Stimulated activated memory B cell treated with anti-CD40 and anti-IgM and Interleukin-4, amounts not matched to agents 10 μg/mL and 1 μg/mL and 100 μg/mL, for 72 hours (primary cell): ENCODE results near the gene DCTPP1.
"Not testable (repeated sequence)": the region's sequence is repeated elsewhere in the genome, so short reads cannot be mapped to it uniquely, and the experiment has no call there.

Experiments
- ATAC-seq: fragments of 150-1000 bp; cut with Tn5 transposase; 2 replicates; pipeline ENCODE4 v1.10.0; 2021
- H3K27ac Mint-ChIP-seq: one replicate; pipeline ENCODE4 v1.8.0; 2022; ENCODE audit warnings: mild to moderate bottlenecking, mixed read lengths
- H3K27me3 Mint-ChIP-seq: one replicate; pipeline ENCODE4 v1.8.0; 2022; ENCODE audit warnings: mixed read lengths
- H3K36me3 Mint-ChIP-seq: one replicate; pipeline ENCODE4 v1.8.0; 2022; ENCODE audit warnings: mixed read lengths
- H3K4me1 Mint-ChIP-seq: one replicate; pipeline ENCODE4 v1.8.0; 2022; ENCODE audit warnings: mixed read lengths
- H3K4me3 Mint-ChIP-seq: one replicate; pipeline ENCODE4 v1.8.0; 2022; ENCODE audit warnings: mild to moderate bottlenecking, moderate library complexity, mixed read lengths
- H3K9me3 Mint-ChIP-seq: one replicate; pipeline ENCODE4 v1.8.0; 2022; ENCODE audit warnings: mixed read lengths

Gene DCTPP1

GRCh38 chr16:30457743-30458560 lies 28.1 kb upstream of the DCTPP1 start:
- no peaks in the 10 kb centered on the region for H3K36me3 Mint-ChIP-seq
- no peak for ATAC-seq
- H3K9me3 Mint-ChIP-seq, result no peaks in the 10 kb centered on the region
- H3K4me1 Mint-ChIP-seq, result peaks cover 75% of the 10 kb centered on the region
- no peaks in the 10 kb centered on the region for H3K27me3 Mint-ChIP-seq
- H3K4me3 Mint-ChIP-seq, result peak overlapping the region; percentile 66
- H3K27ac Mint-ChIP-seq, result peak overlapping the region; percentile 100

GRCh38 chr16:30457256-30457655 lies 27.4 kb upstream of the DCTPP1 start:
- H3K4me3 Mint-ChIP-seq, result no peak overlapping the region
- H3K4me1 Mint-ChIP-seq, result peaks cover 82% of the 10 kb centered on the region
- no peaks in the 10 kb centered on the region for H3K36me3 Mint-ChIP-seq
- ATAC-seq, result no peak
- H3K9me3 Mint-ChIP-seq, result no peaks in the 10 kb centered on the region
- H3K27ac Mint-ChIP-seq, result peak overlapping the region; percentile 100
- H3K27me3 Mint-ChIP-seq, result no peaks in the 10 kb centered on the region

GRCh38 chr16:30456302-30456701 lies 26.5 kb upstream of the DCTPP1 start:
- no peak for ATAC-seq
- H3K36me3 Mint-ChIP-seq, result no peaks in the 10 kb centered on the region
- no peaks in the 10 kb centered on the region for H3K27me3 Mint-ChIP-seq
- H3K9me3 Mint-ChIP-seq, result no peaks in the 10 kb centered on the region
- peak overlapping the region; percentile 100 for H3K27ac Mint-ChIP-seq
- no peak overlapping the region for H3K4me3 Mint-ChIP-seq
- H3K4me1 Mint-ChIP-seq, result peaks cover 77% of the 10 kb centered on the region

DNA sequence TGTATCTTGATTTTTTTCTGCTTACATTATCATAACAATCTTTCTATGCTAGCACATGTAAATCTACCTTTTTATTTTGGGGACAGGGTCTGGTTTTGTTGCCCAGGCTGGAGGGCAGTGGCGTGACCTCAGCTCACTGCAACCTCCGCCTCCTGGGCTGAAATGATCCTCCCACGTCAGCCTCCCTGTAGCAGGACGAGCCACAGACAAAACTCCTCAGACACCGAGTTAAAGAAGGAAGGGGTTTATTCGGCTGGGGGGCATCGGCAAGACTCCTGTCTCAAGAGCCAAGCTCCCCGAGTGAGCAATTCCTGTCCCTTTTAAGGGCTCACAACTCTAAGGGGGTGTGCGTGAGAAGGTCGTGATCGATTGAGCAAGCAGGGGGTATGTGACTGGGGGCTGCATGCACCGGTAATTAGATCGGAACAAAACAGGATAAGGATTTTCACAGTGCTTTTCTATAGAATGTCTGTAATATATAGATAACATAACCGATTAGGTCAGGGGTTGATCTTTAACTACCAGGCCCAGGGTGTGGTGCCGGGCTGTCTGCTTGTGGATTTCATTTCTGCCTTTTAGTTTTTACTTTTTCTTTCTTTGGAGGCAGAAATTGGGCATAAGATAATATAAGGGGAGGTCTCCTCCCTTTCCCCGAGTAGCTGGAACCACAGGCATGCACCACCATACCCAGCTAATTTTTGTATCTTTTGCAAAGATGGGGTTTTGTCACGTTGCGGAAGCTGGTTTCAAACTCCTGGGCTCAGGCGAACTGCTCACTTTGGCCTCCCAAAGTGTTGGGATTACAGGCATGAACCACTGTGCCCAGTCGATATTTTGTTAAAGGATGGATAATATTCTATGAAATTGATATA lies 23.1 kb upstream of the DCTPP1 start:
- H3K27me3 Mint-ChIP-seq, ATAC-seq, H3K4me3 Mint-ChIP-seq, H3K36me3 Mint-ChIP-seq, H3K9me3 Mint-ChIP-seq: not testable (repeated sequence)
- Mint-ChIP-seq H3K4me1 (peaks cover 62% of the 10 kb centered on the region), H3K27ac (peak overlapping the region; percentile 69)

DNA sequence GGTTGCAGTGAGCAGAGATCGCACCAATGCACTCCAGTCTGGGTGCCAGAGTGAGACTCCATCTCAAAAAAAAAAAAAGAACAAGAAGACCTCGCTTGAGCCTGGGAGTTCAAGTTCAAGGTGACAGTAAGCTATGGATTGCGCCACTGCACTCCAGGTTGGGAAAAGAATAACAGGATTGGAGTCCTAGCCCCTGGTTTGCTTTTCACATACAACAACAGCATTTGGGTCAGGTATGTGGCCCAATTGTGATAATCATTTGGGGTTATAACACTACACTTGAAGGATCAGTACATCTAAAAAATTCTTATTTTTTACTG lies 19.2 kb upstream of the DCTPP1 start:
- H3K27me3 Mint-ChIP-seq, result no peaks in the 10 kb centered on the region
- no peaks in the 10 kb centered on the region for H3K9me3 Mint-ChIP-seq
- H3K4me3 Mint-ChIP-seq, result no peak overlapping the region
- H3K36me3 Mint-ChIP-seq, result peaks cover 18% of the 10 kb centered on the region
- ATAC-seq, result no peak
- peaks cover 47% of the 10 kb centered on the region for H3K4me1 Mint-ChIP-seq
- no peak overlapping the region for H3K27ac Mint-ChIP-seq

DNA sequence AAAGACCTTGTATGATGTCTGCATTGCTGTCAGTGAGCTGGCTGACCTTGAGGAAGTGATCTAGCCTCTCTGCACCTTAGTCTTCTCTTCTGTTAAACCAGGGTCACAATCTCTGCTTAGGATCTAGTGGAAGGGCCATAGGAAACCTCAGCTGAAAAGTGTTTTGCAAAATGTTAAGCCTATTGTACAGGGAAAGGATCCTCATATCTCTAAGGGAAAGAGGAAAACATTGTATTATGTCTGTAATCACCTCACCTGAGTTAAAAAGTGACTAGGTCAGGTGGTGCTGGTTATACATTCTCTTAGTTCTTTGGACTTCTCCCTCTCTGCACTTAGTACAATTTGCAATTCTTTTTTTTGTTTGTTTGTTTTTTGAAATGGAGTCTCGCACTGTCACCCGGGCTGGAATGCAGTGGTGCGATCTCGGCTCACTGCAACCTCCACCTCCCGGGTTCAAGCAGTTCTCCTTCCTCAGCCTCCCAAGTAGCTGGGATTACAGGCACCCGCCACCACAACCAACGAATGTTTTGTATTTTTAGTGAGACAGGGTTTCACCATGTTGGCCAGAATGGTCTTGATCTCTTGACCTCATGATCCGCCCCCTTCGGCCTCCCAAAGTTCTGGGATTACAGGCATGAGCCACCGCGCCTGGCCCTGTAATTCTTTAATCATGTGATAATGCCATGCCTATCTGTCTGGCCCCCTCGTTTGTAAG lies 17.8 kb upstream of the DCTPP1 start:
- Mint-ChIP-seq H3K36me3 (peaks cover 30% of the 10 kb centered on the region), H3K4me1 (peaks cover 51% of the 10 kb centered on the region), H3K27ac (no peak overlapping the region), H3K9me3 (peaks cover 3% of the 10 kb centered on the region), H3K27me3 (no peaks in the 10 kb centered on the region), H3K4me3 (no peak overlapping the region)
- no peak for ATAC-seq

DNA sequence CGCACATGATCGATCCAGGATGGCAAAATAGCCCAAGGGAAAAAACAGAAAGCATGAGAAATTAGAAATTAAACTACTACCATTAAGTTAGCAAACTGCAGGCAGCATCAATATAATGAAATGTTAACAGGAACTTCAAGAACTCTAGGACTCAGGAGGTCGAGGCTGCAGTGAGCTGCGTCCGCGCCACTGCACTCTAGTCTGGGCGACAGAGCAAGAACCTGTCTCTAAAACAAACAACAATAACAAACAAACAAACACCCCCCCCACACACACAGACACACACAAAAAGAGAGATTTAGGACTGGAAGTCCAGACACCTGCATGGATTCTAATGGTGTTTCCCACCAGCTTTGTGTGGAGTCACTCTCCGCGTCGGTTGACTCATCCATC lies 16.4 kb upstream of the DCTPP1 start:
- ATAC-seq, result no peak
- Mint-ChIP-seq H3K9me3 (peaks cover 3% of the 10 kb centered on the region), H3K4me3 (peak overlapping the region; percentile 90), H3K27ac (peak overlapping the region; percentile 87), H3K4me1 (peaks cover 45% of the 10 kb centered on the region), H3K36me3 (peaks cover 38% of the 10 kb centered on the region), H3K27me3 (no peaks in the 10 kb centered on the region)

GRCh38 chr16:30445408-30446202 lies 15.8 kb upstream of the DCTPP1 start, which contains the start of gene SEPHS2:
TSS of gene SEPHS2 (minus strand) at chr16:30445874. CDS start at chr16:30445727, 147 bp downstream.
- H3K4me1 Mint-ChIP-seq, result peaks cover 45% of the 10 kb centered on the region
- peaks cover 38% of the 10 kb centered on the region for H3K36me3 Mint-ChIP-seq
- peak within 1 kb of the TSS; percentile 90 for H3K4me3 Mint-ChIP-seq
- H3K9me3 Mint-ChIP-seq, result peaks cover 3% of the 10 kb centered on the region
- peak; percentile 99 for ATAC-seq
- no peaks in the 10 kb centered on the region for H3K27me3 Mint-ChIP-seq
- H3K27ac Mint-ChIP-seq, result peak within 1 kb of the TSS; percentile 87

- Mint-ChIP-seq H3K4me3 (peak overlapping the region; percentile 90), H3K27ac (peak overlapping the region; percentile 87), H3K9me3 (peaks cover 3% of the 10 kb centered on the region), H3K27me3 (no peaks in the 10 kb centered on the region), H3K36me3 (peaks cover 38% of the 10 kb centered on the region), H3K4me1 (peaks cover 45% of the 10 kb centered on the region)
- ATAC-seq, result no peak
Measured at GRCh38 chr16:30445149-30445407, 15.2 kb upstream of the DCTPP1 start.

DNA sequence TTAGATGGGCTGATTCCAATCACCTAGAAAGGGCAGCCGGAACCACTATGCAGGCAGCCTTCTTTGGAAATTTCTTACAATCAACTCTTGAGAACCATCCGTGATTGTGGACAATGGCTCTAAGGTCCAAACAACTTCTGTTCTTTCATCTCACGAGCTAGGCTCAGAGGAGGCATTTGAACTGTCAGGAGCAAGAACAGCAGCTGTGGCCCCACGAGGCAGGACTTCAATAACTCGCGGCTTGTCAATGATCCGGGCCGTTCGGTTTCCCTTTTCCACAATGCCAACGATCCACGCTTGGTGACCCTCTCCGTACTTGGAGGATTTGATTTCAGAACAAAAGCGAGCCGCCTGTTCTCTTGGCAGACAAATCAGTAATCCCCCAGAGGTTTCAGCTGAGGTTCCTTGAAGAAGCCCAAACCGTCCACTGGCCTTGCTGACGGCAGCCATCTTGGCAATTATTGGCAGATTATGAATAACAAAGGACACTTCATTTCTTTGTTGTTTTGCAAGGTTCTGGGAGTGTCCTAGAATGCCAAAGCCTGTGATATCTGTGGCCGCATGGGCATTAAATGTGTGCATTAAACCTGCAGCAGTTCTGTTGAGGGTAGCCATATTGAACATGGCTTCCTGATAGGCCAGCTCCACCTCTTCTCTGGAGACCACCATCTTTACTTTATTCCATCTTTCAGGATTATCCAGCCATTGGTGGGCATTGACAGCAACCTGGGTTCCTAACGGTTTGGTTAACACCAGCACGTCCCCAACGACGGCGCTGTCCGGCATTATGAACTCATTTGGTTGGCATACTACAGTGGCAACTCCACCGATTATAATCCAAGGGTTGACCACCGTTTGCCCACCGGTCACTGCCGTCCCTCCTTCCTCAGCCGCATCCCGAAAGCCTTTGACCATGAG lies 14.7 kb upstream of the DCTPP1 start:
- peak overlapping the region; percentile 87 for H3K27ac Mint-ChIP-seq
- H3K36me3 Mint-ChIP-seq, result peaks cover 38% of the 10 kb centered on the region
- H3K9me3 Mint-ChIP-seq, result peaks cover 3% of the 10 kb centered on the region
- H3K4me1 Mint-ChIP-seq, result peaks cover 48% of the 10 kb centered on the region
- no peak for ATAC-seq
- H3K27me3 Mint-ChIP-seq, result no peaks in the 10 kb centered on the region
- H3K4me3 Mint-ChIP-seq, result peak overlapping the region; percentile 90

- peak overlapping the region; percentile 38 for H3K4me3 Mint-ChIP-seq
- ATAC-seq, result no peak
- no peaks in the 10 kb centered on the region for H3K27me3 Mint-ChIP-seq
- H3K27ac Mint-ChIP-seq, result no peak overlapping the region
- peaks cover 57% of the 10 kb centered on the region for H3K4me1 Mint-ChIP-seq
- H3K9me3 Mint-ChIP-seq, result peaks cover 3% of the 10 kb centered on the region
- H3K36me3 Mint-ChIP-seq, result peaks cover 38% of the 10 kb centered on the region
Measured at GRCh38 chr16:30443631-30444030, 13.8 kb upstream of the DCTPP1 start.

DNA sequence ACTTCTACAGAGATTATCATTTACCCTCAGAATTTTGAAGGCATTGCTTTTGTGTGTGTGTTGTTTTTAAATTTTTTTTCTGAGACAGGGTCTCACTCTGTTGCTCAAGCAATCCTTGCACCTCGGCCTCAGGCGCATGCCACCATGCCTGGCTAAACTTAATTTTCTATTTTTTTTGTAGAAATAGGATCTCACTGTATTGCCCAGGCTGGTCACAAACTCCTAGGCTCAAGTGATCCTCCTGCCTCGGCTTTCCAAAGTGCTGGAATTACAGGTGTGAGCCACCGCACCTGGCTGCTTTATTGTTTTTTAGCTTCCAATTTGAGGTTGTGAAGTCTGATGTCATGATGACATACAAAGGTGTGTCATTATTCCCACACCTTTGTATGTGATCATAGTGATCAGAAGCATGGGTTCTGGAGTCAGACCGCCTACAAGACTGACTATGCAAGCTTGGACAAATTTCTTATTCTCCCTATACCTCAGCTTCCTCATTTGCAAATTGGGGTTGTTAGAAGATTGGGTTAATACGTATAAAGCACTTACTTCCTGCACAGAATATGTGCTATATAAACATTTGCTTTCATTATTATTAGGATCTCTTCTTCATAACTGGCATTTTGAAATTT lies 10.0 kb upstream of the DCTPP1 start:
- Mint-ChIP-seq H3K27ac (peak overlapping the region; percentile 74), H3K4me1 (peaks cover 43% of the 10 kb centered on the region), H3K4me3 (no peak overlapping the region), H3K9me3 (peaks cover 3% of the 10 kb centered on the region), H3K27me3 (no peaks in the 10 kb centered on the region), H3K36me3 (peaks cover 28% of the 10 kb centered on the region)
- ATAC-seq, result peak; percentile 80

- H3K4me1 Mint-ChIP-seq, result peaks cover 46% of the 10 kb centered on the region
- peak; percentile 64 for ATAC-seq
Measured at GRCh38 chr16:30438835-30439234, 9.0 kb upstream of the DCTPP1 start.

More at GRCh38 chr16:30438835-30439234, 9.0 kb upstream of the DCTPP1 start:
- Mint-ChIP-seq H3K4me3 (peak overlapping the region; percentile 22), H3K27me3 (no peaks in the 10 kb centered on the region), H3K36me3 (peaks cover 18% of the 10 kb centered on the region), H3K27ac (peak overlapping the region; percentile 74), H3K9me3 (peaks cover 3% of the 10 kb centered on the region)
